ENCODE data around the gene BCL2L2. TPM values are rescaled to one million over a fixed set of nuclear protein-coding genes. Genes with fewer than 3 reads are reported as not detected.

BCL2L2 gene
- total and polyA plus RNA-seq, 2 of the 8 experiments (the other 6 are each of a cell fraction or from before 2014, with no cell fraction given) = 9.3 to 13.8 TPM

- H3K4me2 ChIP-seq (ENCODE audit: insufficient read depth in 1 of 2, low read depth in 2 of 2, low read length in 2 of 2) = no peak overlapping the region
- CTCF ChIA-PET (ENCODE audit: partially characterized antibody) = interaction anchor here (0.6 to 20.9 kb wide), 12 partner anchors 11 to 238 kb away, joined by 3 to 333 read pairs (median 8); partner anchors contain the start of genes CMTM5, IL25, MYH7 and NGDN
- TF ChIP-seq POLR2AphosphoS5 (IDR thresholded peaks at IDR 0.05; ENCODE audit: low read depth, low read length) (no peak), PHF8 (conservative IDR thresholded peaks at IDR 0.05; ENCODE audit: low read depth, low read length) (no peak), CBX8 (IDR thresholded peaks at IDR 0.05; ENCODE audit: borderline replicate concordance, low read depth, low read length) (no peak), MAFK (IDR thresholded peaks at IDR 0.05; ENCODE audit: low read depth, low read length) (no peak), TAF7 (optimal IDR thresholded peaks at IDR 0.05; ENCODE audit: borderline replicate concordance, low read depth, low read length) (no peak), BACH1 (IDR thresholded peaks at IDR 0.05; ENCODE audit: low read length) (no peak), HDAC2 (IDR thresholded peaks at IDR 0.05; ENCODE audit: borderline replicate concordance in 1 of 2, low read depth in 2 of 2, low read length in 2 of 2) (no peak), SAP30 (IDR thresholded peaks at IDR 0.05; ENCODE audit: insufficient read depth, insufficient replicate concordance, low read length) (no peak), CBX5 (IDR thresholded peaks at IDR 0.05; ENCODE audit: low read depth, low read length) (no peak), USF2 (IDR thresholded peaks at IDR 0.05; ENCODE audit: low read length) (no peak), KDM5A (IDR thresholded peaks at IDR 0.05; ENCODE audit: low read length) (no peak), SP2 (IDR thresholded peaks at IDR 0.05; ENCODE audit: low read length) (no peak)
Observed at GRCh38 chr14:23359167-23359626, 52.6 kb downstream of the BCL2L2 start.

More at GRCh38 chr14:23359167-23359626, 52.6 kb downstream of the BCL2L2 start:
- Histone ChIP-seq H3K27ac (ENCODE audit: low read depth, low read length) (no peak overlapping the region), H2AFZ (ENCODE audit: low read length) (no peak overlapping the region), H2BK120ac (replicated peaks; ENCODE audit: low read depth, low read length) (no peak overlapping the region), H4K8ac (ENCODE audit: extremely low read depth, insufficient read depth, low read length) (no peak overlapping the region), H3K27me3 (replicated peaks in 1 of 4; ENCODE audit: control insufficient read depth in 3 of 4, extremely low read depth in 1 of 4, insufficient read depth in 3 of 4, low read length in 3 of 4) (peaks cover 0 to 3% (median 1%) of the 10 kb centered on the region in 4 experiments; a peak in 3 of 7 replicates), H3K4me3 (ENCODE audit: extremely low read depth in 1 of 4, insufficient read depth in 2 of 4, low read depth in 3 of 4, low read length in 4 of 4) (no peak overlapping the region), H3K79me1 (ENCODE audit: low read depth, low read length) (no peaks in the 10 kb centered on the region), H3K56ac (replicated peaks; ENCODE audit: insufficient read length, low read depth, low read length) (no peak overlapping the region), H4K5ac (ENCODE audit: insufficient read length, low read depth, low read length) (no peak overlapping the region), H2BK15ac (ENCODE audit: low read length) (no peak overlapping the region), H2BK5ac (ENCODE audit: low read depth, low read length) (no peak overlapping the region), H3K9me3 (ENCODE audit: insufficient read depth in 2 of 2, low read depth in 1 of 2, low read length in 1 of 2) (no peaks in the 10 kb centered on the region), H4K20me1 (replicated peaks in 1 of 2; ENCODE audit: control insufficient read depth in 1 of 2, insufficient read depth in 2 of 2, low read length in 2 of 2) (peaks cover 8 to 12% of the 10 kb centered on the region in 2 experiments), H4K91ac (replicated peaks; ENCODE audit: insufficient read length, low read length) (no peak overlapping the region), H3K4me1 (replicated peaks in 1 of 4; ENCODE audit: control insufficient read depth in 3 of 4, insufficient read depth in 4 of 4, low read length in 3 of 4) (peaks cover 0 to 11% (median 8%) of the 10 kb centered on the region in 4 experiments; a peak in 5 of 7 replicates), H3K4ac (replicated peaks; ENCODE audit: insufficient read length, low read depth, low read length) (no peak overlapping the region), H2BK20ac (ENCODE audit: low read length) (no peak overlapping the region), H3K23me2 (ENCODE audit: low read depth, low read length) (peaks cover 3% of the 10 kb centered on the region; the same call in 1 of the 2 replicates), H2BK12ac (ENCODE audit: low read depth, low read length) (no peak overlapping the region), H2AK5ac (ENCODE audit: low read depth, low read length) (no peak overlapping the region), H3K23ac (ENCODE audit: insufficient read length) (no peak overlapping the region), H3K18ac (ENCODE audit: extremely low read depth, low read length) (no peak overlapping the region), H3K36me3 (ENCODE audit: control insufficient read depth in 2 of 4, insufficient read depth in 4 of 4, low read length in 3 of 4) (peaks cover 0 to 22% (median 11%) of the 10 kb centered on the region in 4 experiments; a peak in 4 of 8 replicates), H3K9ac (replicated peaks in 1 of 4; ENCODE audit: extremely low read depth in 1 of 4, low read depth in 3 of 4, low read length in 3 of 4) (no peak overlapping the region), H3K14ac (ENCODE audit: insufficient read length) (no peak overlapping the region), H3K79me2 (ENCODE audit: control insufficient read depth in 1 of 2, insufficient read depth in 2 of 2, low read length in 2 of 2) (no peaks in the 10 kb centered on the region)
- FAIRE-seq (no peak), DNase-seq (ENCODE audit: low read depth in 1 of 2, low spot score in 2 of 2) (no peak)
- POLR2A ChIA-PET (ENCODE audit: partially characterized antibody) = interaction anchor here (1.3 to 2.1 kb wide), 3 partner anchors 32 to 57 kb away, joined by 4 to 10 read pairs (median 5); partner anchors contain the start of genes PABPN1 and PPP1R3E
- 90% methylated on average over 4 of the region's 11 CpGs; no CpG with 5 or more reads in 1 of the 2 experiments for WGBS, 2 experiments (ENCODE audit: extremely low coverage in 1 of 2, insufficient coverage in 1 of 2, insufficient read length in 1 of 2, insufficient replicate concordance in 2 of 2, low coverage in 1 of 2, low lambda C conversion rate in 2 of 2, missing lambda C conversion rate in 1 of 2)

All from H1 (cell line).